ENCODE data around the gene ZBTB21. TPM values are rescaled to one million over a fixed set of nuclear protein-coding genes. Genes with fewer than 3 reads are reported as not detected.
A peak's percentile ranks its signal among the peaks of the same experiment; 100 is the strongest.

The ZBTB21 gene
- total RNA-seq, 1 donor from 2014 or later = 6.6 TPM

DNA sequence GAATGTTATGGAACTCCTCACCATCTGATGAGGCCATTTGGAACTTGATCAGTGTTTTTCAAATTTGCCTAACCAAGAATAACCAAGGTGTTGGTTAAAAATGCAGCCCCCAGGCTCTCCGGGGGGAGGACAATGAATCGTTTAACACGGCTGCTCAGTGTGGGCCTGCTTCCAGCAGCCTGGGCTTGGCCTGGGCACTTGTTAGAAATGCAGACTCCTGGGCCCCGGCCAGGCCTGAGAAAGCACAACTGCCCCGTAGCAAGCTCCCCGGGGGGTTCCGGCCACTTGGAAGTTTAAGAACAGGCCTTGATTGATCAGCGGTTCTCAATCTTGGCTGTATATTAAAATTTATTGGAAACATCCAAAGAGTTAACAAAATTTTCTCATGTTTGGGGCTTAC, 33.5 kb downstream of the ZBTB21 start:
- no peaks in the 10 kb centered on the region for H3K27me3 ChIP-seq (ENCODE audit: control insufficient read depth, insufficient read depth, low read length)
- DNase-seq (ENCODE audit: low read depth) = no peak
- TF ChIP-seq, protein P1, sequence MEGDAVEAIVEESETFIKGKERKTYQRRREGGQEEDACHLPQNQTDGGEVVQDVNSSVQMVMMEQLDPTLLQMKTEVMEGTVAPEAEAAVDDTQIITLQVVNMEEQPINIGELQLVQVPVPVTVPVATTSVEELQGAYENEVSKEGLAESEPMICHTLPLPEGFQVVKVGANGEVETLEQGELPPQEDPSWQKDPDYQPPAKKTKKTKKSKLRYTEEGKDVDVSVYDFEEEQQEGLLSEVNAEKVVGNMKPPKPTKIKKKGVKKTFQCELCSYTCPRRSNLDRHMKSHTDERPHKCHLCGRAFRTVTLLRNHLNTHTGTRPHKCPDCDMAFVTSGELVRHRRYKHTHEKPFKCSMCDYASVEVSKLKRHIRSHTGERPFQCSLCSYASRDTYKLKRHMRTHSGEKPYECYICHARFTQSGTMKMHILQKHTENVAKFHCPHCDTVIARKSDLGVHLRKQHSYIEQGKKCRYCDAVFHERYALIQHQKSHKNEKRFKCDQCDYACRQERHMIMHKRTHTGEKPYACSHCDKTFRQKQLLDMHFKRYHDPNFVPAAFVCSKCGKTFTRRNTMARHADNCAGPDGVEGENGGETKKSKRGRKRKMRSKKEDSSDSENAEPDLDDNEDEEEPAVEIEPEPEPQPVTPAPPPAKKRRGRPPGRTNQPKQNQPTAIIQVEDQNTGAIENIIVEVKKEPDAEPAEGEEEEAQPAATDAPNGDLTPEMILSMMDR (IDR thresholded peaks at IDR 0.05; ENCODE audit: insufficient read depth, low read length, severe bottlenecking) = no peak
- H3K4me3 ChIP-seq (ENCODE audit: low read depth, low read length) = no peak overlapping the region
- no peak for FAIRE-seq
- H3K36me3 ChIP-seq (ENCODE audit: control insufficient read depth, insufficient read depth, low read length) = no peaks in the 10 kb centered on the region

DNA sequence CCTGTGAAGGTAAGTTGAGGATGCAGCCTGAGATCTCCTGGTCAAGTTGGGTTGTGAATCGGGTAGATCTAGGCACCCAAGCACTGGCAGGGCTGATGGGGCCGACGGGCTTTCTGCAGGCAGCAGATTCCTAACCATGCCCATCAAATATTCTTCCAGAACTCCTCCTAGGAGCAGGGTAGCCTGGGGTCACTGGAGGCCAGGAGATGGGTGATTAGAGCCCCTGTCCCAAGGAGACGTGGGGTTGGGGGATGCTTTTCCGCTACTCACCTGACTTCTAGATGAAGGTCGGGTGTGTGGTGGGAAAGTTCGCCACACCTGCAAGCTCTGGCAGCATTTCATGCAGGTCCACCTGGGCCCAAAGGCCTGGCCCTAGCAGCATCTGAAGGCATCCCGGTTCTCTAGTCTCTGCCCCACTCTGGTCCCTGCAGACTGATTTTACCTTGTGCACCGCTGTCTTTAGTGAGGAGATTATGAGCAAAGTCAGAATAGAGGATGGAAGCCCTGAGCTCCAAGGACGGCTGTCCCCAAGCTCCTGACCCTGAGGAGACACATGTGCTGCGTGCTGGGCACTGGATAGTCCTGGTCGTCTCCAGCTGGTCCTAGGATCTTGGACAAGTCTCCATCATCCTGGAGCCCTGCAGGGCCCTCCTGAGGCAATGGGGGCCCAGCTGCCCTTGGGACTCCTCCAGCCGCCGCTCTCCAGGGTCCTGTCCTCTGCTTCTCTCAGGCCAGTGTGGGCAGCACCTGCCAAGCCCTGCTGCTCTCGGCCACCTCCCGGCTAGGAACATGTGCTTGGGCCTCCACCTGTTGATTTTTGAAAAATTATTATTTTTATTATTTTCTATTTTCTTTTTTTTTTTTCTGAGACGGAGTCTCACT, 34.5 kb downstream of the ZBTB21 start:
- no peak overlapping the region for H3K4me3 ChIP-seq (ENCODE audit: low read depth, low read length)
- TF ChIP-seq, protein P1 (IDR thresholded peaks at IDR 0.05; ENCODE audit: insufficient read depth, low read length, severe bottlenecking) = no peak
- no peaks in the 10 kb centered on the region for H3K36me3 ChIP-seq (ENCODE audit: control insufficient read depth, insufficient read depth, low read length)
- FAIRE-seq (no peak), DNase-seq (ENCODE audit: low read depth) (no peak)
- no peaks in the 10 kb centered on the region for H3K27me3 ChIP-seq (ENCODE audit: control insufficient read depth, insufficient read depth, low read length)

DNA sequence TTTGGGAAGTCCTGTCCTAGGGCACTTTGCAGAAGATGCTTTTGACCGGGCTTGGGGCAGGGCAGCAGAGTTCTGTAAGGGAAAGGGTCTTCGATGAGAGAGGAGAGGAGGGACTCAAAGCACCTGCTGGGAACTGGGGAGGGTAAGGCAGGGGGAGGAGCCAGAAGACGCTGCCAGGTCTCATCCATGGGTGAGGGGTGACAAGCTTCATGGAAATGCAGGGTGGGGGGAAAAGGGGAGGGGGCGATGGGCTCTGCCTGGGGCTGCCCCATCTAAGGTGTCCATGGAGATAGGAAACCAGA, 35.5 kb downstream of the ZBTB21 start:
- Histone ChIP-seq H3K4me3 (ENCODE audit: low read depth, low read length) (no peak overlapping the region), H3K36me3 (ENCODE audit: control insufficient read depth, insufficient read depth, low read length) (no peaks in the 10 kb centered on the region), H3K27me3 (ENCODE audit: control insufficient read depth, insufficient read depth, low read length) (no peaks in the 10 kb centered on the region)
- no peak for DNase-seq (ENCODE audit: low read depth)
- TF ChIP-seq, protein P1 (IDR thresholded peaks at IDR 0.05; ENCODE audit: insufficient read depth, low read length, severe bottlenecking) = no peak
- FAIRE-seq = no peak

DNA sequence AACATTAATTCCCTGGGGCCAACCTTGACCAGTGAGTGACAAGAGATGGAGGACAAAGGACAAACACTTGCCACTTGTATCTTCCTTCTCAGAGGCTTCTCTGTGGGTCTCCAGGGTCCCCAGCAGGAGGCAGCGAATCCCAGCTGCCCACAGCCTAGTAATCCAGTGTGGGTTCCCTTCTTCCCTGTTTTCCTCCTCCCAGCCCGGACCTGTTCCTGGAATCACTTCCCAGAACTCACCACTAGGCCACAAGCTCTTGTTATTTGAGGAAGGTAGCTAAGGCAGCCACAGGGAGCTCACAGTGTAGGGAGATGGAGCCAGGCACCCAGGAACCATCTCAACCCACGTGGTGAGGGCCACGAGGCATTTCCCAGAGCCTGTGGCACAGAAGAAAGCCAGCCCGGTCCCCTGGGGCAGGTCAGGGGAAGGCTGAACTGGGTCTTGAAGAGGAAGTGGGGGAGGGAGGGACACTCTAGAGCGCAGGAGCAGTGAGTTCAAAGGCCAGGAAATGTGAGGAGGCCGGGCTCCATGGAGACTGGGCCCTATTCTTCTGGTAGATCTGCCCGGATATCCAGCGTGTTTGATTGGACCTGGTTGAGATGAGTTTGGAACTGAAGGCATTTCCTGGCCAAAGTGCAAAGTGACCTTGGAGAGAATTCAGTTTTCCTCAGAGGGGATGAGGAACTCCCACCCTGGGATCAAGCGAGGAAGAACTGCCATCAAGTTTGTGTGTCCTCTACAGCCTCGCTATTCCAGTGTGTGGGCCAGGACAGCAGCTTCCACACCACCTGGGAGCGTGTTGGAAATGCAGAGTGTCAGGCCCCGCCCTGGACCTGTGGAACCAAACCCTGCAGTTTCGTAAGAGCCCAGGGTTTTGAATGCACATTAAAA, 36.1 kb downstream of the ZBTB21 start:
- Histone ChIP-seq H3K27me3 (ENCODE audit: control insufficient read depth, insufficient read depth, low read length) (no peaks in the 10 kb centered on the region), H3K4me3 (ENCODE audit: low read depth, low read length) (no peak overlapping the region), H3K36me3 (ENCODE audit: control insufficient read depth, insufficient read depth, low read length) (no peaks in the 10 kb centered on the region)
- no peak for DNase-seq (ENCODE audit: low read depth)
- TF ChIP-seq, protein P1 (IDR thresholded peaks at IDR 0.05; ENCODE audit: insufficient read depth, low read length, severe bottlenecking) = no peak
- no peak for FAIRE-seq

DNA sequence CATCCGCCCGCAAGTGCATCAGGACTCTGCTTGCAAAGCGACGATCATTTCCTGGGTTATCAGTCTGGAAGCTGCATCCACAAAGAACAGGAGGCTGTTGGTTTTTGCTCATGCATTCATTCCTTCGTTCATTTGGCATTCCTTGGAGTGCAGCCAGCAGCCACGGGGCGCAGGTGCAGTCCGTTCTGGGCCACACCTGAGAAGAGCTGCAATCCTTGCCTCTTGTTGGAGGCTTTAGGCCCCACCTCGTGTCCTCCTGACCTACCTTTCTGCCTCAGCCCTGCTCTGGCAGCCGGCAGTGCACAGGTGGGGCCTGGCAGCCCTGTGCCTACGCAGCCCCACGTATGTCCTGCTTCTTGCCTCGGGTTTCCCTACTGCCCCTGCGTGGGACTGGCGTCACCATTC, 36.7 kb downstream of the ZBTB21 start:
- no peak overlapping the region for H3K4me3 ChIP-seq (ENCODE audit: low read depth, low read length)
- FAIRE-seq (peak; percentile 75), DNase-seq (ENCODE audit: low read depth) (no peak)
- no peaks in the 10 kb centered on the region for H3K36me3 ChIP-seq (ENCODE audit: control insufficient read depth, insufficient read depth, low read length)
- TF ChIP-seq, protein P1 (IDR thresholded peaks at IDR 0.05; ENCODE audit: insufficient read depth, low read length, severe bottlenecking) = no peak
- H3K27me3 ChIP-seq (ENCODE audit: control insufficient read depth, insufficient read depth, low read length) = no peaks in the 10 kb centered on the region

All from bronchial epithelial cell (primary cell).